Measurements from ENCODE around the gene BUD31. TPM values are rescaled to one million over a fixed set of nuclear protein-coding genes. Genes with fewer than 3 reads are reported as not detected.

BUD31 gene
- total and polyA plus RNA-seq, 9 of the 15 experiments (the other 6 are each of a cell fraction or from before 2014, with no cell fraction given), result 105 to 342 (median 247) TPM

DNA sequence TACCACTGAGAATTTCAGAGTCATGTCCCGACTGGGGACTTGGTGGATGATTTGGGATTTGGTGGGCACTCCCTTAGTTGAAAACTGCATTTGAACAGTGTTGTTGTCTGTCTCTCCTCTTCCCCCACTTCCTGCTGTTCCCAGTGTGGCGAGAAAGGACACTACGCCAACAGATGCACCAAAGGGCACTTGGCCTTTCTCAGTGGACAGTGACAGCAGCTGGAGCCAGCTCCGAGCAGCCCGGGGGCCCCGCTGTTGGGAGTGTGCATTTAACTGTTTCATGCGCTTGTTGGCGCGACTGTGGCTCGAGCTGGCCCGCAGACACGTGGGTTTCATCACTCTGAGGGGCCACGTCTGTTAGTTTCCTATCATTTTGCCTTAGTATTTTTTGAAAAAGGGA lies 47.5 kb downstream of the BUD31 start:
- Histone ChIP-seq H3K79me2 (ENCODE audit: control insufficient read depth, insufficient read depth, low read length) (peaks cover 44% of the 10 kb centered on the region), H3K27me3 (ENCODE audit: control insufficient read depth in 2 of 2, insufficient read depth in 2 of 2, low read length in 2 of 2) (no peaks in the 10 kb centered on the region), H2AFZ (ENCODE audit: low read depth, low read length) (no peak overlapping the region), H3K4me2 (ENCODE audit: insufficient read depth, low read length) (no peak overlapping the region), H3K4me1 (replicated peaks in 1 of 2; ENCODE audit: control insufficient read depth in 2 of 2, insufficient read depth in 2 of 2, low read length in 2 of 2) (peaks cover 0 to 18% of the 10 kb centered on the region in 2 experiments; a peak in 2 of 5 replicates), H3K9me3 (replicated peaks; ENCODE audit: control insufficient read depth, insufficient read depth, low read depth, low read length) (no peaks in the 10 kb centered on the region), H3K9me1 (ENCODE audit: control insufficient read depth, insufficient read depth, low read length) (no peaks in the 10 kb centered on the region), H4K20me1 (replicated peaks; ENCODE audit: control insufficient read depth, insufficient read depth, low read length) (peaks cover 48% of the 10 kb centered on the region), H3K27ac (ENCODE audit: extremely low read depth, low read depth, low read length) (no peak overlapping the region), H3K4me3 (no peak overlapping the region), H3K36me3 (ENCODE audit: control insufficient read depth, insufficient read depth, low read length) (peaks cover 99% of the 10 kb centered on the region), H3K9ac (ENCODE audit: insufficient read depth in 1 of 2, low read depth in 2 of 2, low read length in 2 of 2) (peak overlapping the region in 1 of 2 experiments; percentile 54; a peak in 1 of 4 replicates)
- FAIRE-seq (no peak), ATAC-seq (peak; percentile 3; the same call in 2 of the 3 replicates), DNase-seq (ENCODE audit: extremely low read depth in 1 of 4, low spot score in 3 of 4) (peak in 1 of 4 experiments; percentile 14)
- TF ChIP-seq RBM22 (IDR thresholded peaks at IDR 0.05; ENCODE audit: low read depth, low read length, poor library complexity, severe bottlenecking) (peak; percentile 85), NRF1 (conservative IDR thresholded peaks at IDR 0.05 in 1 of 2, IDR thresholded peaks at IDR 0.05 in 1 of 2) (no peak), SREBF2 (CRISPR knock-in tag; IDR thresholded peaks at IDR 0.05) (no peak), SUPT5H (IDR thresholded peaks at IDR 0.05) (0 out of 2 replicates have a peak, but pooled peaks have one; percentile 6), RBFOX2 (IDR thresholded peaks at IDR 0.05; ENCODE audit: low read depth, low read length) (peak; percentile 68), PURB (CRISPR knock-in tag; IDR thresholded peaks at IDR 0.05; ENCODE audit: low read depth) (no peak), POLR2AphosphoS5 (IDR thresholded peaks at IDR 0.05; ENCODE audit: control insufficient read depth, insufficient read depth, low read depth, low read length) (0 out of 2 replicates have a peak, but pooled peaks have one; percentile 3), NCOA6 (IDR thresholded peaks at IDR 0.05) (no peak), ZFP1 (CRISPR knock-in tag; IDR thresholded peaks at IDR 0.05) (no peak), RFX1 (IDR thresholded peaks at IDR 0.05) (no peak), POLR2G (IDR thresholded peaks at IDR 0.05; ENCODE audit: low read depth, low read length) (peak; percentile 80), SRF (CRISPR knock-in tag; IDR thresholded peaks at IDR 0.05) (no peak), POLR2AphosphoS2 (IDR thresholded peaks at IDR 0.05; ENCODE audit: low read length) (peak; percentile 73), CBX8 (IDR thresholded peaks at IDR 0.05; ENCODE audit: borderline replicate concordance, extremely low read depth, low read depth, low read length, poor library complexity, severe bottlenecking) (no peak), TCFL5 (CRISPR knock-in tag; conservative IDR thresholded peaks at IDR 0.05) (no peak), MYNN (IDR thresholded peaks at IDR 0.05) (peak; percentile 56; the same call in 1 of the 2 replicates), MYNN (CRISPR knock-in tag; IDR thresholded peaks at IDR 0.05) (no peak)
- TF ChIP-seq, protein P1, sequence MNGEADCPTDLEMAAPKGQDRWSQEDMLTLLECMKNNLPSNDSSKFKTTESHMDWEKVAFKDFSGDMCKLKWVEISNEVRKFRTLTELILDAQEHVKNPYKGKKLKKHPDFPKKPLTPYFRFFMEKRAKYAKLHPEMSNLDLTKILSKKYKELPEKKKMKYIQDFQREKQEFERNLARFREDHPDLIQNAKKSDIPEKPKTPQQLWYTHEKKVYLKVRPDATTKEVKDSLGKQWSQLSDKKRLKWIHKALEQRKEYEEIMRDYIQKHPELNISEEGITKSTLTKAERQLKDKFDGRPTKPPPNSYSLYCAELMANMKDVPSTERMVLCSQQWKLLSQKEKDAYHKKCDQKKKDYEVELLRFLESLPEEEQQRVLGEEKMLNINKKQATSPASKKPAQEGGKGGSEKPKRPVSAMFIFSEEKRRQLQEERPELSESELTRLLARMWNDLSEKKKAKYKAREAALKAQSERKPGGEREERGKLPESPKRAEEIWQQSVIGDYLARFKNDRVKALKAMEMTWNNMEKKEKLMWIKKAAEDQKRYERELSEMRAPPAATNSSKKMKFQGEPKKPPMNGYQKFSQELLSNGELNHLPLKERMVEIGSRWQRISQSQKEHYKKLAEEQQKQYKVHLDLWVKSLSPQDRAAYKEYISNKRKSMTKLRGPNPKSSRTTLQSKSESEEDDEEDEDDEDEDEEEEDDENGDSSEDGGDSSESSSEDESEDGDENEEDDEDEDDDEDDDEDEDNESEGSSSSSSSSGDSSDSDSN (IDR thresholded peaks at IDR 0.05; ENCODE audit: borderline replicate concordance in 1 of 2, low read depth in 2 of 2, low read length in 2 of 2), result no peak
- TF ChIP-seq, protein P2, sequence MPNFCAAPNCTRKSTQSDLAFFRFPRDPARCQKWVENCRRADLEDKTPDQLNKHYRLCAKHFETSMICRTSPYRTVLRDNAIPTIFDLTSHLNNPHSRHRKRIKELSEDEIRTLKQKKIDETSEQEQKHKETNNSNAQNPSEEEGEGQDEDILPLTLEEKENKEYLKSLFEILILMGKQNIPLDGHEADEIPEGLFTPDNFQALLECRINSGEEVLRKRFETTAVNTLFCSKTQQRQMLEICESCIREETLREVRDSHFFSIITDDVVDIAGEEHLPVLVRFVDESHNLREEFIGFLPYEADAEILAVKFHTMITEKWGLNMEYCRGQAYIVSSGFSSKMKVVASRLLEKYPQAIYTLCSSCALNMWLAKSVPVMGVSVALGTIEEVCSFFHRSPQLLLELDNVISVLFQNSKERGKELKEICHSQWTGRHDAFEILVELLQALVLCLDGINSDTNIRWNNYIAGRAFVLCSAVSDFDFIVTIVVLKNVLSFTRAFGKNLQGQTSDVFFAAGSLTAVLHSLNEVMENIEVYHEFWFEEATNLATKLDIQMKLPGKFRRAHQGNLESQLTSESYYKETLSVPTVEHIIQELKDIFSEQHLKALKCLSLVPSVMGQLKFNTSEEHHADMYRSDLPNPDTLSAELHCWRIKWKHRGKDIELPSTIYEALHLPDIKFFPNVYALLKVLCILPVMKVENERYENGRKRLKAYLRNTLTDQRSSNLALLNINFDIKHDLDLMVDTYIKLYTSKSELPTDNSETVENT (CRISPR knock-in tag; IDR thresholded peaks at IDR 0.05), result no peak
- intact Hi-C loops (cut with micrococcal nuclease) (no loop called here), in situ Hi-C loops (cut with MboI) (no loop called here)
- POLR2A ChIA-PET, result interaction anchor here (0.6 to 2.9 kb wide), 6 partner anchors 9 to 578 kb away, joined by 3 to 28 read pairs (median 4); partner anchors contain the start of genes ATP5MF, CPSF4, PDAP1 and PTCD1
- WGBS (ENCODE audit: insufficient coverage, low coverage, missing lambda C conversion rate), result 79% methylated on average over 9 of the region's 13 CpGs
- CTCF ChIA-PET (ENCODE audit: low intra/inter-chr PET ratio), result no interaction called here
- no TSS peak for BruUV-seq (replicated peaks)
